HepG2 (cell line): ENCODE data around the gene IGF2BP1.

Source experiments
- GATA4 ChIP-seq: sonication (generic); IDR thresholded peaks from 2 replicates; pipeline ENCODE4 v1.6.1; 2016; ENCODE audit warnings: antibody characterized with exemption, low read depth, borderline replicate concordance
- MEIS1 ChIP-seq: sonication (generic); formaldehyde crosslinking; IDR thresholded peaks from 2 replicates; pipeline ENCODE4 v1.9.0; 2021; ENCODE audit warnings: mild to moderate bottlenecking, missing genetic modification reagents, moderate library complexity, borderline replicate concordance
- MYNN ChIP-seq: sonication (generic); formaldehyde crosslinking; IDR thresholded peaks from 2 replicates; pipeline ENCODE4 v1.4.0; 2020; ENCODE audit warnings: mild to moderate bottlenecking, low read depth, missing genetic modification reagents
- NFRKB ChIP-seq: fragments of 450-650 bp; IDR thresholded peaks from 2 replicates; pipeline ENCODE4 v1.6.1; 2017
- POLR2A ChIP-seq, 2 experiments: IDR thresholded peaks; 2 replicates each; pipeline ENCODE4 v1.6.1; 2011; ENCODE audit warnings: low read depth in 2 of 2, low read length in 2 of 2, mild to moderate bottlenecking in 1 of 2, moderate library complexity in 1 of 2; ENCODE audit not compliant: insufficient read depth in 1 of 2
- RNF2 ChIP-seq: fragments of 450-650 bp; conservative IDR thresholded peaks from 2 replicates; pipeline ENCODE4 v1.6.1; 2016; ENCODE audit warnings: low read depth
- ZKSCAN5 ChIP-seq: sonication (generic); formaldehyde crosslinking; IDR thresholded peaks from 2 replicates; pipeline ENCODE4 v1.5.1; 2020; ENCODE audit warnings: mild to moderate bottlenecking, missing genetic modification reagents
- ZNF577 ChIP-seq: sonication (generic); formaldehyde crosslinking; IDR thresholded peaks from 2 replicates; pipeline ENCODE4 v1.4.0; 2020; ENCODE audit warnings: mild to moderate bottlenecking, low read depth, missing genetic modification reagents, borderline replicate concordance
- ZNF749 ChIP-seq: sonication (generic); formaldehyde crosslinking; IDR thresholded peaks from 2 replicates; pipeline ENCODE4 v1.8.0; 2022; ENCODE audit warnings: mild to moderate bottlenecking, missing genetic modification reagents, moderate library complexity, borderline replicate concordance
- ZNF772 ChIP-seq: sonication (generic); formaldehyde crosslinking; IDR thresholded peaks from 2 replicates; pipeline ENCODE4 v1.5.0; 2020; ENCODE audit warnings: mild to moderate bottlenecking, missing genetic modification reagents
- ZNF850 ChIP-seq: sonication (generic); formaldehyde crosslinking; conservative IDR thresholded peaks from 2 replicates; pipeline ENCODE4 v1.9.0; 2021; ENCODE audit warnings: mild to moderate bottlenecking, missing genetic modification reagents
- TF ChIP-seq, protein P1 (sequence below): IDR thresholded peaks from 2 replicates; pipeline ENCODE4 v1.6.1; 2016; ENCODE audit warnings: low read depth, control low read depth
- TF ChIP-seq, protein P2 (sequence below), 2 experiments: fragments of 450-650 bp in 1 of 2; sonication (generic) in 1 of 2; formaldehyde crosslinking; IDR thresholded peaks; 2 replicates each; pipeline versions ENCODE4 v1.5.0 to v1.8.0; 2020 to 2022; ENCODE audit warnings: mild to moderate bottlenecking in 1 of 2, missing genetic modification reagents in 1 of 2

DNA sequence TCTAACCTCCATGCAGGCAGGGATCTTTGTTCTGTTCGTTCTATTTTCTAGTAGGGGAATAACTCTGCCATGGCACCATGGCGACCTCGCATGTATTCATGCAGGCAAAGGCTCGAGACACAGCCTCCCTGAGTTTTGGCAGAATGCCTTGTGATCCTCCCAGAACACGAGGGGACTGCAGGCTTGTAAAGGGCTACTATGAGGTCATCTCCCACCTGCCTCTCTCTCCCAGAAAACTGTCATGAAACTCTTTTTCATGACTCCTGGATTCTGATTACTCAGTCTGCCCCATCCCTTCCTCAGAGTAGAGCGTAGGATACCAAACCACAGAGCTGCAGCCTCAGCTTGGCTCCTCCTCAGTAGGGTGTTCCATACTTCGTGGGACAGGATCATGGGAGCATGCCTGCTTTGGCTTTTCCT, 64.3 kb downstream of the IGF2BP1 start:
- TF ChIP-seq MEIS1 (CRISPR knock-in tag) (no peak), GATA4 (no peak), NFRKB (no peak), MYNN (CRISPR knock-in tag) (no peak), ZNF577 (CRISPR knock-in tag) (no peak), RNF2 (no peak), ZKSCAN5 (CRISPR knock-in tag) (no peak), ZNF749 (no peak), POLR2A (IDR thresholded peaks at IDR 0.05; ENCODE audit: insufficient read depth in 1 of 2, low read depth in 2 of 2, low read length in 2 of 2) (no peak), ZNF772 (no peak), ZNF850 (CRISPR knock-in tag) (no peak)
- TF ChIP-seq, protein P1, sequence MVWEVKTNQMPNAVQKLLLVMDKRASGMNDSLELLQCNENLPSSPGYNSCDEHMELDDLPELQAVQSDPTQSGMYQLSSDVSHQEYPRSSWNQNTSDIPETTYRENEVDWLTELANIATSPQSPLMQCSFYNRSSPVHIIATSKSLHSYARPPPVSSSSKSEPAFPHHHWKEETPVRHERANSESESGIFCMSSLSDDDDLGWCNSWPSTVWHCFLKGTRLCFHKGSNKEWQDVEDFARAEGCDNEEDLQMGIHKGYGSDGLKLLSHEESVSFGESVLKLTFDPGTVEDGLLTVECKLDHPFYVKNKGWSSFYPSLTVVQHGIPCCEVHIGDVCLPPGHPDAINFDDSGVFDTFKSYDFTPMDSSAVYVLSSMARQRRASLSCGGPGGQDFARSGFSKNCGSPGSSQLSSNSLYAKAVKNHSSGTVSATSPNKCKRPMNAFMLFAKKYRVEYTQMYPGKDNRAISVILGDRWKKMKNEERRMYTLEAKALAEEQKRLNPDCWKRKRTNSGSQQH (CRISPR knock-in tag): no peak
- TF ChIP-seq, protein P2, sequence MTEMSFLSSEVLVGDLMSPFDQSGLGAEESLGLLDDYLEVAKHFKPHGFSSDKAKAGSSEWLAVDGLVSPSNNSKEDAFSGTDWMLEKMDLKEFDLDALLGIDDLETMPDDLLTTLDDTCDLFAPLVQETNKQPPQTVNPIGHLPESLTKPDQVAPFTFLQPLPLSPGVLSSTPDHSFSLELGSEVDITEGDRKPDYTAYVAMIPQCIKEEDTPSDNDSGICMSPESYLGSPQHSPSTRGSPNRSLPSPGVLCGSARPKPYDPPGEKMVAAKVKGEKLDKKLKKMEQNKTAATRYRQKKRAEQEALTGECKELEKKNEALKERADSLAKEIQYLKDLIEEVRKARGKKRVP (CRISPR knock-in tag; IDR thresholded peaks at IDR 0.05): no peak
